Retina (tissue), 1 donor: Measurements from ENCODE around the gene TRDMT1.

ENCODE experiments used
- DNase-seq: peaks from one replicate; pipeline ENCODE4 v3.0.0-alpha.2; 2016

TRDMT1 gene

DNA sequence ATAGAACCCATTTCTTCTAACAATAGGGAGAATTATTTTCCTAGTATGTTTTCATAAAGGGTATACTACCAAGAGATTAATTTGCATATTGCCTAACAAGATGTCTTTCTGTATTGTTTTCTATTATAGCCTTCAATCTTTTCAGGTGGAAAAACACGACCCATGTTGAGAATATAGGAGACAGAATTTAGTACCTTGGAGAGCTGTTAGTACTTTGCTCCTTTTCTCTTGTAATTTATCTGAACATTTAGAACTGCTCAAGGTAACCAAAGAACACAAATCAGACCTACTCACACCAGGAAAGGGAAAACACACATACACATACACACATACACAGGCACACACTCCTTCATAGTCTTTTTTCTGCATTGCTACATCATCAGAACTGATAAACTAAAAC is 7.8 kb upstream of the TRDMT1 start:
- DNase-seq, result no peak

DNA sequence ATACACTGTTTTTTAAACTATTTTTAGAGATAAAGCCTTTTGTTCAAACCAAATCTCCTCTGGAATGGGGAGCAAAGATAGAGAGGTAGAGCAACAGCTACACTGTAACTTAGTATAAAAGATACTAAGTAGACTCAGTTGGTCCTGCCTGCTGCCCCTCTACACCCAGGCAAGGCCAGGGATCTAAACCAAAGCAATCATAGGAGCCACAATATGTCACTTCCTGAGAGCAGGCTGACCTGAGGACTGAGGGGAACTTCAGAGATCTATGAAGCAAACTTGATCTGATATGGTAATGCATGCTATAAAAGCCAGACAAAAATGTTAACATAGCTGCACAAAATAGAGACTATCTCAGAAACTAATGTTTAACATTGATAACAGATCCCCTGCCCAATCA is 7.0 kb upstream of the TRDMT1 start:
- no peak for DNase-seq

DNA sequence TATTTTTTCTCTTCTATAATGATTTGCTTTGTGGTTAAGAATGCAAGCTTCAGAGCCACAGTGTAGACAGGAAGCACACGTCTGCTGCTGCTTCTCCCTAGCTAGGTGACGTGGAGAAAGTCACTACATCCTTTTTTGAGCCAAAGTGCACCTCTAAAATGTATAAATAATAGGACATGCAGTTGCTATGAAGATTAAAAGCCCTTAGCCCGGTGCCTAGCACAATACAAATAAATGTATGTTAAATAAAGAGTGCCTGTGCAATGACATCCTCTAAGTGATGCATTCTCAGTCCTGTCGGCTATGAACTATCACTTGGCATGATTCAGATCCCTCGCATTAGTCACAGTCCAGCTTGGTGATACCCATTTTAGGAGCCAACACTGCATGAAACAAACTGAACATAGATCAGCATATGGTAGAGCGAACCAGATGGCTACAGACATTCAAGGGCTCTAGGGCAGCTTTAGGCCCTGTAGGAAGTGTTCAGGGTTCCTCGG is 4.8 kb upstream of the TRDMT1 start:
- DNase-seq, result no peak

DNA sequence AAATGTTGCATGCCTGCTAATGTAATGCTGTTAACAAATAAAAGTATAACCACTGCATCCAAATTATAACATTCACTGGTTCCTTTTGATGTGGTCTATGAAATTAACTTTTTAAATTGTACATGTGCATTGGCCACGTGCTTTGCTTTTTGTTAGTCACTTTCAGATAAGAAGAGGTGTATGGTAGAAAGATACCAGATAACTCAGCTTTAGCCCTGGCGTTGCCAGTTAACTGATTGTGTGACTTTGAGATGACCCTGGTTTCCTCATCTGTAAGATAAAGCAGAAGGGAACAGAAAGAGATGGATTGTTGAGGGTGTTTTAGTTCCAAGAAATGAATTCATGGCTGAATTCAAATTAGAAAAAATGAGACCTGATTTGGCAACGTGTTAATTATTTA is 1.9 kb upstream of the TRDMT1 start:
- no peak for DNase-seq

DNA sequence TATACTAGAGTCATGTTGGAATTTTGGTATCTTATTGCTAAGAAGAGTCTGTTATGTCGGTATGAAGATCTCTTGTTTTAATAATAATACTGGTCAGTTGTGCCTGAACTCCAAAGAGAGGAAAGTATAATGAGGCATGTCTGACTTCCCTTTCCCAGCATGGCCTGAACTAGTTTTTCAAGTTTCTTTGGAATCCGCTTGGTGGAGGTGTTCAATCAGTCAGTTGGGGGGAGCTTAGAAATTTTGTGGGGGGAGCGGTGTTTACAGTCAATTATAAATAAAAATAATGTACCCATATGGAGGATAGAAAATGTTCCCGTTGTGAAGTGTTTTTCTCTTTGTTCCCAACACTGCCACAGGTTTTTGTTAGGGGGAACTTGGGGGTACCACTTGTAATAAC is 1.5 kb upstream of the TRDMT1 start:
- DNase-seq, result no peak

DNA sequence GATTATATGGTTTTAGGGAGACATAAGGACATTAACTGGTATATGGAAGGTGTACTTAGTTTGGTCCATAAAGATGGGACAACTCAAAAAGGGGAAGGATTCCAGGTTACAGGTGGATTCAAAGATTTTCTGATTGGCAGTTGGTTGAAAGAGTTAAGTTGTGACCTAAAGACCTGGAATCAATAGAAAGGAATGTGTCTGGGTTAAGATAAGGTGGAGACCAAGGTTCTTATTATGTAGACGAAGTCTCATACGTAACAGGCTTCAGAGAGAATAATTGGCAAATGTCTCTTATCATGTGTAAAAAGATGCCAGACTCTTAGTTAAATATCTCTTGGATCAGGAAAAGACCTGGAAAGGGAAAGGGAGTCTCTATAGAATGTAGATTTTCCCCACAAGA is 1.0 kb upstream of the TRDMT1 start:
- no peak for DNase-seq

DNA sequence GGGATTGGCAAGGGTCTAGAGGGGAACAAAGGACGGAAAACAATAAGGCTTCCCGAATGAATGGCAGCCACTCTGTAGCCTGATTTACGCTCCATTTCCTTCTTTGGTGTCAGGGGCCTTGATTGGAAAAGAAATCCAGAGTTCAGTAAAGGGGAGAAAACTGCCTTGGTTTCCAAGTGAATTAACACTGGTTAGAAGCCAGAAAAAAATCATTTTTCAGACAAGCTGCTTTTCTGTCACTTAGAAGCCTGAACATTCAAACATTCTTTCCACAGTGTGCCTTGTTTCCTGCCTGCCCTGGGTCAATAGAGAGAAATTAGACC is 283 bp upstream of the TRDMT1 start:
- DNase-seq, result no peak

DNA sequence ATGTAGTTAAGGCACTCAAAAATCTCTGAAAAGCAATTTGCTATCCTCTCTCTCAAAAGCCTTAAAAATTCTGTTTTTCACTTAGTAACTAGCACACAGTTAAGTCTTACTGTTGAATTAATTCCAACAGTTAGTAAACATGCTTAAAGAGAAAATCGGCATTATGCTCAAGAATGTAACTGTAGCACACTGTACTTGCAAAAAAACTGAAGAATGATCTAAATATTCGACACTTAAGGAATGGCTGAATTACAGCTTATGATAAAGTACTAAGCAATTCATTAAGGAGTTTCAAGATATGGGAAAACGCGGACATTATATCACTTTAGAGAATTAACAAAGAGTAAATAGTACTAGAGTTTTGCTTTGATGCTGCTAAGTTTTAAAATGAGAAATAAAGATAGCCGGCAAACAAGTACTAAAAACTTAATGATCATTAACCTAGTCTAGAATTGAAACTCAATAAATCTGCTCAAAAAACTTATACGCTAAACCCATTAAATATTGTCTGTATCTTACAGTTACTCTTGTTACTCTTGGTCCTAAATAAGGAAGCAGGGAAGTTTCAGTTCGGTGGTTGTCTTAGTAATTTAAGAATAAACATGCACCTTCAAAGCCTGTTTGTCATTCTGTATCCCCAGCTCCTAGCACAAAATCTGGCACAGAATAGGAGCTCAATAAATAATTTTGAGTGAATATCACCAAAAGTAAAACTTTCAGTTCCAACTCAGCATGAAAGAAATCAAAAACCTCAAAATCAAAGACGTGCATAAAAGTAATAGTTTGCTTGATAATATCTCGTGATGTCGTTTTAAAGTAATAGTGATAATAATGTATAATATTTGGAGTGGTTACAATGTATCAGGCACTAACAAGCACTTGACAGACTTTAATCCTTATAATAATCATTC is 1.2 kb downstream of the TRDMT1 start:
- DNase-seq, result no peak

DNA sequence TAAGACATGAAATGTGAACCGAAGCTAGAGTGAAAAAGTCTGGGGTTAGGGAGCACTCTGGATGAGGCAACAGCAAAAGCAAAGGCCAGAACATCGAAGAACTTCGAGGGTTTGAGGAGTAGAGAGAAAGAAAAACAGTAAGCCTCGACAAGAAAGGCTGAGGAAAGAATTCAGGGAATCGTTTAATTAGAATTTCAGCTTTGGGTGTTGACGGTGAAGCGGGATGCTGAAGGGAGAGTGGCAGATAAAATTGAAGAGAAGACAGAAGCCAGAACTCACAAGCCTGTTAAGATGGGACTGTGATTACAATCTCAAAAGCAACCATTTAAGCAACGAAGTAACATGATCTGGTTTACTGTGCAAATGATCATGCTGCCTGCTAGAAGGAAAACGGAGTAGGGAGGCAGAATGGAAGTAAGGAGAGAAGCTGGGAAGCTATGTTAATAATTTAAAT is 2.1 kb downstream of the TRDMT1 start:
- DNase-seq, result peak; percentile 32

DNA sequence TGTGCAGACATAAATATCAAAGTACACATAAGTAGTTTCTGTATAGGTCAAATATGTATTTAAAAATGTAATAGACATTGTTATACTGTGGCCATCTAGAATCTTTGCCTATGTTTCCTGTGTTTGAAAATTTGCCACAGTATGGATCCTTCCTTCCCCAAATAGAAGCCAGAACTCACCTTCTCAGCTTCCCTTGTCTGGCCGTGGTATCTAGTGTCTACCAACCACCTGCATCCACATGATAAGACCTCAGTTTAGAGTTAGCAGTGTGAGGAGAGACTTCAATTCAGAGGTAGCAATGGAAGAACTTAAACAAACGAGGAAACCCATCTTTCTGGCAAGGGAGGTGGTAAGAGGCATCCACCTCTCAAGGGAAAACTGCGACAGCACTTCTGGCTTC is 4.9 kb downstream of the TRDMT1 start:
- DNase-seq, result no peak

DNA sequence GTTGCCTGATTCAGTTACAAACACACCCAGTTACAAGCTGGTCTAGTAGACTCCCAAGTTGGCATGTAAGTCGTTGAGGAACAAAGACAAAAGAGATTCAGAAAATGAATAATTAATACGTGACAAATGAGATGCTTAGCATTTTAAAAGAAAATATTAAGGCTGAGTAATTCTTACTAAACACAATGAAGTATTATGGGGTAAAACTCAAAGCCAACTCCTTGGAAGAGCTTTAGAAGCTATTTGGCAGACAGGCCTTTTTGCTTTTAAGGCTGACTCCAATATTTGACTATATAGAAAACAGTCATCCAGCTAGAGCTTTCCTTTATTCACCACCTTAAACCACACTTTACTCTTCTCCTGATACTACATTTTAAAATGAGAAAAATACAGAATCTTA is 5.4 kb downstream of the TRDMT1 start:
- DNase-seq, result no peak

DNA sequence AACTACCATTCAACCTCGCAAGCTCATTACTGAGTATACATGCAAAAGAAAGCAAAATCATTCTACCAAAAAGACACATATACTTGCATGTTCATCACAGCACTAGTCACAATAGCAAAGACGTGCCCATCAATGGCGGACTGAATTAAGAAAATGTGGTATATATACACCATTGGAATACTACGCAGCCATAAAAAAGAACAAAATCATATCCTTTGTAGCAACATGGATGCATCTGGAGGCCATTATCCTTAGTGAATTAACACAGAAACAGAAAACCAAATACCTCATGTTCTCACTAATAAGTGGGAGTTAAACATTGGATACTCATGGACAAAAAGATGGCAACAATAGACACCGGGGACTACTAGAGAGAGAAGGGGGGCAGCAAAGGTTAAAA is 6.4 kb downstream of the TRDMT1 start:
- no peak for DNase-seq

DNA sequence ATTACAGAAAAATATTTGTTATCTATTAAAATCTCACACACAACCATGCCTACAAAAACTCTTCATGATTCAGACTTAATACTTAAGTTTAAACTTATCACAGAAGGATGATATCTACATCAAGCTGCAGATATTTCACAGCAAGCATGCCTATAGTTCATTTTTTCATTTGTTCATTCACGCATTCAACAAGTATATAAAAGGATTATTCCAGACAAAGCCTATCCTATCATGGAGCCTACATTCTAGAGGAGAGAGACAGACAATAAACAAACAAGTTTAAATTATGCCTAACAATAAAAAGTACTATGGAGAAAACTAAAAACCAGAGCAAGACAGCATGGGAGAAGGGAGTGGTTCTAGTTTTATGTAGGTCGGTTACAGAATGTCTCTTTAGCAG is 10.9 kb downstream of the TRDMT1 start:
- no peak for DNase-seq

DNA sequence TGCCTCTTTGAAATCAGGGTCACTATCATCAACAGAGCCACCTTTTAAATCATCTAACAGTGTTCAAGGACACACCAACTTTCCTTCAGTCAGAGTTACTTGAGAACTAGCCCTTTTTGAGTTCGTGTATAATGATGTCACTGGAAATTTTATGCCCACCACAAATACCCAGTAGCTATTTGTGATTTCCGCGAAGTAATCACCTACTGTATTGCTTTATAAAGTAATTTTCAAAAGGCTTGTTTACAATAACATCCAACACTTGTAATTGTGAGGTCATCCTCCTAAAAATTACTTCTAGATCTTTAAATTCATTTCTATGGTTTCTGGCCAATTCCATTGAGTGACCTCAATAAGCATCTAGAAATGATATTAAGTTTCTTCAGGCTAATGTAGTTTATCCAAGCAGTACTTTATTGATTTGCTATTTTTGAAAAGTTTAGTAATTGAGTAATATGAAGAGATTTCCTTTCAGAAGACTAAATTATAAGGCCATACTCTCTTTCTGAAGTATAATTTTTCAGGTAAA is 12.8 kb downstream of the TRDMT1 start:
- DNase-seq, result no peak

DNA sequence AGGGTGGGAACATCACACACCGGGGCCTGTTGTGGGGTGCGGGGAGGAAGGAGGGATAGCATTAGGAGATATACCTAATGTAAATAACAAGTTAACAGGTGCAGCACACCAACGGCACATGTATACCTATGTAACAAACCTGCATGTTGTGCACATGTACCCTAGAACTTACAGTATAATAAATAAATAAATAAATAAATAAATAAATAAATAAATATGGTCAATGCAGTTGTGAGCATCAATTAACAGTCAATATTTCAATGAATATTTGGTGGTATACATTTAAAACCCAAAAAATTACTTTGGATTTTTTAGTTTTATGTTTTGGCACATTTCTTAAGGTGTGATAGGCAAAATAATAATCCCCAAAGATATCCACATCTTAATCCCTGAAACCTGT is 15.6 kb downstream of the TRDMT1 start:
- no peak for DNase-seq

DNA sequence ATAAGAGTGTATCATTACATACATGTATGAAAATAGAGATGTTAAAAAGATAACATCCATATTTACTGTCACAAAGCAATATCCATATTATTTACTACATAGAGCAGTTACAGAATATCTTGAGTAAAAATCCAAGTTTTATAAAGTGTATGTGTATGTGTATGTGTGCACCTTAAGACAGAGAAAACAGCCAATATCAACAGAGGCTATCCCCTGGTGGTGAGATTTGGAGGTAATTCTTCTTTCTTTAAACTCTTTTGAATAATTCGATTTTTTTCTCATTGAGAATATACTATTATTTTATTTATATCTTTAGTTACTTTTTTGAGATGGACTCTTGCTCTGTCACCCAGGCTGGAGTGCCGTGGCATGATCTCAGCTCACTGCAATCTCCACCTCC is 18.4 kb downstream of the TRDMT1 start:
- DNase-seq, result no peak

DNA sequence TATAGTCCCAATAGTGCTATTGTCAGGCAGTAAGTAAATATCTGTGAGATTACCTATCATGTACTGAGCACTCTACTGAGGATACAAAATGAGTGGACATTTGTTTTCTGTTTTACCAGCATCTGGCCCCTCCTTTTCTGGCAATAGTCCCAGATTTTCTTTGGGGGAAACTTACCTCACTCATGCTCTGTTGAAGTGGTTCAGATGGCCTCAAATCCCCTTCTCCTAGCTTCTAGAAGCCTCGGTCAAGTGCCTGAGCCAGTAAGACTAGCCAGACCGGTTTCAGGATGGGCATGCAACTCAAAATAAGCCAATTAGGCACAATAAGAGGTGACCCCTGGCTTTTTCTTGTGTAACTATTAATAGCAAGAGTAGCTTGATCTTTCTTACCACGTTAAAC is 19.7 kb downstream of the TRDMT1 start:
- no peak for DNase-seq

DNA sequence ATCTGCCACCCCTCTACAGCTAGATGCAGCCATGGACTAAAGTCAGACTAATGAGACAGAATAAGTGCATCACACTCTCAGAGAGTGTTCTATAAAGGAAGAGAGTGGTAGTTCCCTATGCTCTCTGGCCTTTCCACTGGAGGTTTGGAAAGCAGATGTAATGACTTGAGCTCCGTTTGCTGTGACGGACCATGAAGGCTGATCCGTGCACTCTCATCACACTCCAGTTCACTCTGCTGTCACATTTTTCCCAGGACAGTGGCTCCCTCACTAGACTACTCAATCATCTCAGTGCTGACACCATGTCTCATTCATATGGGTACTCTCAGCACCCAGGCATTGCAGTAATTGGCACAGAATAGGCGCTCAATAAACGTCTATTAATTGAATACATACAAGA is 20.4 kb downstream of the TRDMT1 start:
- peak; percentile 39 for DNase-seq

DNA sequence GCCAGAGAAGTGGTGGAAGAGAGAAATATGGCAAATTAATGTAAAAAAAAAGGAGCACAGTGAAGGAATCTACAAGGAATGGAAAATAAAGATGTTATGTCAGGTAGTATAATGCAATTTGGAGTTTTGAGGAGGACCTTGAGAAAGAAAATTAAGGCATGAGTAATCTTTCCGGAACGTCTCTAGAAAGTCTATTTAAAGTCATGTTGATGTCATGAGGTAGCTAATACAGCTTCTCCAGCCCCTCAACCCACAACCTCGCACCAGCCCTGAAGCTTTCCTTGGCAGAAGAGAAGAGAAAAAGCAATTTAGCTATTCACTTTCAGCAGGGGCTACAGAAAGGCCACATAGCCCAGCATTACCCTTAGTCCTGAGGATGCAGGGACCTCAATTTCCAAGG is 22.5 kb downstream of the TRDMT1 start:
- DNase-seq, result no peak

DNA sequence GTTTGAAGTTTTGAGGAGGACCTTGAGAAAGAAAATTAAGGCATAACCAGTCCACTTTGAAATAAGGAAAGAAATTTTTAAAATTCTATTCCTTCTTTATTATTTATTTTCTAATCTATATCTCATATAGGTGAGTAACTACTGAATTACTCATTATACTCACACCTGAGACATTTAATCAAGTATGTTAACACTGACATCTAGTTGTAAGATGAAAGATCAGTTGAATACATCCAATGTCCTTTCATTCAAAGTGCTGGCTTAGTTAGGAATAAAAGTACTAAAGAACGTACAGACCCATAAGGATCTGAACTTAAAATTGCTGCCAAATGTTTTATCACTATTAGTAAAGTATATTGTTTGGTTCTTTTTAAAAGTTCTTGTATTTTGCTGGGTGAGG is 23.5 kb downstream of the TRDMT1 start:
- no peak for DNase-seq

DNA sequence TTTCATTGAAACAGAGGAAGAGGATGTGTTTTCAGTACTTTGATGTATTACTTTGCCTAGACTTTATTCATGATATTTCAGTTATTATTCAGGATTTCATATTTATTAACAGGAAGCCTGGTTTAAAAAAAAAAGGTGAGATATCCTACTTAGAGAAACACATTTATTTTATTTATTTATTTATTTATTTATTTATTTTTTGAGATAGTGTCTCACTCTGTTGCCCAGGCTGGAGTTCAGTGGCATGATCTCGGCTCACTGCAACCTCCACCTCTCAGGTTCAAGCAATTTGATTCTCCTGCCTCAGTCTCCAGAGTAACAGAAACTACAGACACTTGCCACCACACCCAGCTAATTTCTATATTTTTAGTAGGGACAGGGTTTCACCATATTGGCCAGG is 24.5 kb downstream of the TRDMT1 start:
- no peak for DNase-seq

DNA sequence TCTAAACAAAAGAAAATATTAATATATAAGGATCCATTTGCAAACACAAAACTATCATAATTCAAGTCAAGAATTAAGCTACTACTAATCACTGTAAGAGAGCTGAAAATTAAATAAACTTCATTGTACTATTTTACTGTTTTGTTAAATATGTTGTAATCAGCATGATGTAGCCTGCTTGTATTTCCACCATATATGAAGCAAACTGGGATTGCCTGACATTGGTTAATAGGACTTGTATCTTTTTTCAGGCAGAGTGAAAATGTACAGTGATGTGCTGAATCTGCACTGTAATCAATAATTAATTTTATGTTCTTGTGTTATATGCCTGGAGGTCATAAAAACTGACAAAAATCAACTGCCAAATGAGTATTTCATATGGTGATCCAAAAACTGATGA is 25.4 kb downstream of the TRDMT1 start:
- DNase-seq, result no peak

DNA sequence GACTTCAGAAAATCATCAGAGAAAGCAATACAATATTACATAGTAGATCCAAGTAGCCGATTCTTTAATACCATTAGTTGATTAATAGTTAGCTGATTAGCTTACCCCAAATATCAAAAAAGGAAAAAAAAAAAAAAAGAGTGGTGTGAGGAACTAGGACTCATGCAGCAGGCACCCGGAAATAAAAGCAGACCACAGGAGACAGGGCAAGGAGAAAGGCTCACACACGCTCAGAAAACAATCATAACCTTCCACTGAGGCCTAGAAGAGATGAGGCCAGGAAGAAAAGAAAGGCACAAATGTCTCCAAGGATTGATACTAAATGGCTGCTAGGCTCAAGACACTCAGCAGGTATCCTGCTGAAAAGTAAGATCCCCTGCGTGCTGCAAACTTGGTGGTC is 25.9 kb downstream of the TRDMT1 start:
- DNase-seq, result peak; percentile 38

DNA sequence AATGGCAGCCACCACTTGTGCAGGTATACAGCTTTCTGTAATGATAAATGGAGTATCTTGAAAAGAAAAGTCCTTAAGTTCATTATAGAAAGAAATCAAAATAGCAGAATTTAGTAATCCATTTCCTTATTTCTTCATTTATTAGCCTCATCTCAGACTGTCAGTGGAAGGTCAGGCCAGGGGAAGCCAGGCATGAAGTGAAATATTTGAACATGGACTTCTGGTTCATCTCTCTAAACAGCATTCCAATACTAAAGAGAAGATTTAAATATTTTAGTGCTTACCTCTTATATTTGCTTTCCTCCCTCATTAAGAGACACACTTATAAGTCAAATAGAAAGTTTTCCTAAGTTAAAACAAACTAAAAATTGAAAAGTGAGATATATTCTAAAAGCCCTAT is 26.8 kb downstream of the TRDMT1 start:
- no peak for DNase-seq

DNA sequence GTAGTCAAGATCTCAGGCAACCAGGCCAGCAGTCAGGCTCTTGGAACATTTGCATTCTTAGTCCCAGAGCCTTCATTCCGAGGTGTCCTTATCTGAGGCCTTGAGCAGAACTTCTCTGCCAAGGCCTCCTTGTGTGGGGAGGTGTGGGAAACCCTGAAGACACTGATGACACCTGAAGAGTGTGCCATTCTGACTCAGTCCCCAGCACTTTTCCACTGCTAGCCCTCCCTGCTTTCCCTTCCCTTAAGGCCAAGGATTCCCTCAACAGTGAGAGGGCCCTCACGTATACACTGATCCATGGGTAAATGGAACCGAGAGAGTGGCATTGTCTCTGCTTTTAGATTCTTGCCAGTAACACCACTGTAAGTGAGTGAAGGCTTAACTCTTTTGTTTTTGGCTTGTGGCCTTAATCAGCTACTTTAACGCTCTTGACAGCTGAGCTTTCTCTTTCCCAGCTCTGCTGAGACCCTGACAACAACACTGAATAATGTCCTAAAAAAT is 30.3 kb downstream of the TRDMT1 start:
- DNase-seq, result no peak
